ENCODE data around the gene SEPTIN2.

SEPTIN2 gene

GRCh38 chr2:241364781-241365180 is 49.1 kb downstream of the SEPTIN2 start:
- Histone ChIP-seq H3K9me3 (ENCODE audit: insufficient read depth, low read length, severe bottlenecking) (no peaks in the 10 kb centered on the region), H3K79me2 (ENCODE audit: insufficient read depth, low read length) (peaks cover 76% of the 10 kb centered on the region), H3K27me3 (ENCODE audit: insufficient read depth, low read length, poor library complexity) (no peaks in the 10 kb centered on the region), H3K27ac (ENCODE audit: low read length) (no peak overlapping the region), H3K4me1 (ENCODE audit: insufficient read depth, low read length) (no peaks in the 10 kb centered on the region), H3K4me3 (ENCODE audit: low read depth in 1 of 2, low read length in 2 of 2) (no peak overlapping the region), H3K4me2 (ENCODE audit: insufficient read depth, low read length) (no peak overlapping the region), H4K20me1 (ENCODE audit: insufficient read depth, low read length) (peaks cover 36% of the 10 kb centered on the region; the same call in 1 of the 2 replicates), H3K36me3 (ENCODE audit: insufficient read depth, low read length) (0 out of 2 replicates have a peak, but pooled peaks cover 4% of the 10 kb centered on the region), H2AFZ (ENCODE audit: low read depth, low read length) (no peak overlapping the region), H3K9ac (ENCODE audit: low read depth, low read length) (no peak overlapping the region)
- DNase-seq (no peak), ATAC-seq (ENCODE audit: insufficient read depth, low read depth) (no peak)
- TF ChIP-seq CTCF (IDR thresholded peaks at IDR 0.05; ENCODE audit: borderline replicate concordance, extremely low read depth, low read length, poor library complexity, severe bottlenecking), result no peak
- TF ChIP-seq EZH2 (IDR thresholded peaks at IDR 0.05; ENCODE audit: borderline replicate concordance, low read depth, low read length, severe bottlenecking), result no peak

- Histone ChIP-seq H3K36me3 (ENCODE audit: insufficient read depth, low read length) (0 out of 2 replicates have a peak, but pooled peaks cover 4% of the 10 kb centered on the region), H3K9ac (ENCODE audit: low read depth, low read length) (no peak overlapping the region), H3K4me2 (ENCODE audit: insufficient read depth, low read length) (no peak overlapping the region), H4K20me1 (ENCODE audit: insufficient read depth, low read length) (peaks cover 33% of the 10 kb centered on the region; the same call in 1 of the 2 replicates), H3K27me3 (ENCODE audit: insufficient read depth, low read length, poor library complexity) (no peaks in the 10 kb centered on the region), H3K27ac (ENCODE audit: low read length) (no peak overlapping the region), H3K9me3 (ENCODE audit: insufficient read depth, low read length, severe bottlenecking) (no peaks in the 10 kb centered on the region), H3K4me3 (ENCODE audit: low read depth in 1 of 2, low read length in 2 of 2) (no peak overlapping the region), H3K4me1 (ENCODE audit: insufficient read depth, low read length) (no peaks in the 10 kb centered on the region), H2AFZ (ENCODE audit: low read depth, low read length) (no peak overlapping the region), H3K79me2 (ENCODE audit: insufficient read depth, low read length) (peaks cover 70% of the 10 kb centered on the region)
- TF ChIP-seq CTCF (IDR thresholded peaks at IDR 0.05; ENCODE audit: borderline replicate concordance, extremely low read depth, low read length, poor library complexity, severe bottlenecking) (no peak), EZH2 (IDR thresholded peaks at IDR 0.05; ENCODE audit: borderline replicate concordance, low read depth, low read length, severe bottlenecking) (no peak)
- DNase-seq (no peak), ATAC-seq (ENCODE audit: insufficient read depth, low read depth) (no peak)
Measured at GRCh38 chr2:241366678-241367077, 51.0 kb downstream of the SEPTIN2 start.

- Histone ChIP-seq H2AFZ (ENCODE audit: low read depth, low read length) (no peak overlapping the region), H3K9ac (ENCODE audit: low read depth, low read length) (no peak overlapping the region), H3K4me3 (ENCODE audit: low read depth in 1 of 2, low read length in 2 of 2) (no peak overlapping the region), H3K79me2 (ENCODE audit: insufficient read depth, low read length) (peaks cover 66% of the 10 kb centered on the region), H3K4me2 (ENCODE audit: insufficient read depth, low read length) (no peak overlapping the region), H3K27me3 (ENCODE audit: insufficient read depth, low read length, poor library complexity) (no peaks in the 10 kb centered on the region), H3K36me3 (ENCODE audit: insufficient read depth, low read length) (peaks cover 11% of the 10 kb centered on the region; the same call in 1 of the 2 replicates), H3K9me3 (ENCODE audit: insufficient read depth, low read length, severe bottlenecking) (no peaks in the 10 kb centered on the region), H3K4me1 (ENCODE audit: insufficient read depth, low read length) (no peaks in the 10 kb centered on the region), H4K20me1 (ENCODE audit: insufficient read depth, low read length) (peaks cover 38% of the 10 kb centered on the region; the same call in 1 of the 2 replicates), H3K27ac (ENCODE audit: low read length) (no peak overlapping the region)
- TF ChIP-seq CTCF (IDR thresholded peaks at IDR 0.05; ENCODE audit: borderline replicate concordance, extremely low read depth, low read length, poor library complexity, severe bottlenecking), result no peak
- TF ChIP-seq EZH2 (IDR thresholded peaks at IDR 0.05; ENCODE audit: borderline replicate concordance, low read depth, low read length, severe bottlenecking), result no peak
- ATAC-seq (ENCODE audit: insufficient read depth, low read depth), result no peak
- no peak for DNase-seq
Measured at GRCh38 chr2:241368643-241369042, 52.9 kb downstream of the SEPTIN2 start.
